IMR-90 (cell line): ENCODE measurements around the gene INPP5A. TPM values are rescaled to one million over a fixed set of nuclear protein-coding genes. Genes with fewer than 3 reads are reported as not detected.

Experiments used
- ATAC-seq: fragments of 200-7000 bp; cut with Tn5 transposase; 2 replicates; pipeline ENCODE4 v1.9.1; 2020; ENCODE audit warnings: low read depth, mild to moderate bottlenecking, moderate library complexity
- BruUV-seq: library from RNA; stranded (reverse); fragments of 400-500 nt; replicated peaks from 2 replicates; lab custom pipeline; 2021; lab: Mats Ljungman, UMichigan
- CTCF ChIA-PET: fragments of 300-600 bp; formaldehyde crosslinking; extraction: SDS; loops from one replicate; lab custom pipeline; 2021; ENCODE audit warnings: antibody characterized with exemption; lab: Yijun Ruan, JAX
- POLR2A ChIA-PET: fragments of 300-600 bp; sonication (Branson Sonifier 250); formaldehyde crosslinking; loops from one replicate; lab custom pipeline; 2022; ENCODE audit warnings: antibody characterized with exemption; ENCODE audit not compliant: unreplicated experiment; lab: Charles Lee
- DNase-seq: peaks from one replicate; pipeline ENCODE4 v3.0.0; 2013
- H2AFZ ChIP-seq: replicated peaks from 2 replicates; pipeline ENCODE3; 2013; ENCODE audit warnings: low read length, mild to moderate bottlenecking; ENCODE audit not compliant: poor library complexity
- H2AK5ac ChIP-seq: 2 replicates; pipeline ENCODE4 v1.6.1; 2013; ENCODE audit warnings: low read depth, low read length, inconsistent platforms
- H2AK9ac ChIP-seq: replicated peaks from 2 replicates; pipeline ENCODE3; 2013; ENCODE audit warnings: mild to moderate bottlenecking, low read depth, low read length, moderate library complexity; ENCODE audit not compliant: poor library complexity
- H2BK120ac ChIP-seq: 2 replicates; pipeline ENCODE4 v1.6.1; 2013; ENCODE audit warnings: low read depth, low read length, inconsistent platforms
- H2BK15ac ChIP-seq: 3 replicates; pipeline ENCODE4 v1.6.1; 2013; ENCODE audit warnings: low read depth, low read length, inconsistent platforms
- H2BK20ac ChIP-seq: 2 replicates; pipeline ENCODE4 v1.6.1; 2013; ENCODE audit warnings: low read depth, mild to moderate bottlenecking, inconsistent platforms, low read length, moderate library complexity
- H2BK5ac ChIP-seq: 2 replicates; pipeline ENCODE4 v1.6.1; 2013; ENCODE audit warnings: mild to moderate bottlenecking, low read depth, low read length, inconsistent platforms; ENCODE audit not compliant: poor library complexity, severe bottlenecking
- H3K14ac ChIP-seq: replicated peaks from 2 replicates; pipeline ENCODE4 v1.6.1; 2013; ENCODE audit warnings: low read depth, low read length, inconsistent platforms
- H3K18ac ChIP-seq: 2 replicates; pipeline ENCODE4 v1.6.1; 2013; ENCODE audit warnings: low read depth, low read length, control low read depth
- H3K23ac ChIP-seq: 2 replicates; pipeline ENCODE4 v1.6.1; 2013; ENCODE audit warnings: low read depth, low read length, inconsistent platforms
- H3K27ac ChIP-seq: 2 replicates; pipeline ENCODE4 v1.5.1; 2013; ENCODE audit warnings: mild to moderate bottlenecking, control low read depth, low read length; ENCODE audit not compliant: insufficient read depth
- H3K27me3 ChIP-seq: 2 replicates; pipeline ENCODE4 v1.6.1; 2013; ENCODE audit warnings: low read length; ENCODE audit not compliant: control insufficient read depth, insufficient read depth
- H3K36me3 ChIP-seq: 2 replicates; pipeline ENCODE4 v1.6.1; 2013; ENCODE audit warnings: low read length, mixed read lengths; ENCODE audit not compliant: control insufficient read depth, insufficient read depth
- H3K4ac ChIP-seq: 2 replicates; pipeline ENCODE4 v1.6.1; 2013; ENCODE audit warnings: low read depth, low read length, inconsistent platforms
- H3K4me1 ChIP-seq: 2 replicates; pipeline ENCODE4 v1.6.1; 2013; ENCODE audit warnings: low read length, mixed read lengths; ENCODE audit not compliant: control insufficient read depth, insufficient read depth
- H3K4me2 ChIP-seq: 2 replicates; pipeline ENCODE4 v1.6.1; 2013; ENCODE audit warnings: low read depth, mild to moderate bottlenecking, control low read depth, low read length, moderate library complexity
- H3K4me3 ChIP-seq: 2 replicates; pipeline ENCODE4 v1.5.1; 2013; ENCODE audit warnings: low read depth, mild to moderate bottlenecking, control low read depth, low read length, moderate library complexity; ENCODE audit not compliant: insufficient read depth
- H3K56ac ChIP-seq: 2 replicates; pipeline ENCODE4 v1.6.1; 2013; ENCODE audit warnings: low read length, inconsistent platforms; ENCODE audit not compliant: insufficient read depth; ENCODE audit errors: extremely low read depth
- H3K79me1 ChIP-seq, 2 experiments: 2 replicates each; pipeline ENCODE4 v1.6.1; 2013; ENCODE audit warnings: low read length in 2 of 2, inconsistent platforms in 1 of 2, low read depth in 1 of 2
- H3K9ac ChIP-seq: 2 replicates; pipeline ENCODE4 v1.6.1; 2013; ENCODE audit warnings: low read depth, low read length, control low read depth
- H3K9me1 ChIP-seq: 2 replicates; pipeline ENCODE4 v1.6.1; 2013; ENCODE audit warnings: low read length, inconsistent platforms; ENCODE audit not compliant: insufficient read depth
- H3K9me3 ChIP-seq: 2 replicates; pipeline ENCODE4 v1.6.1; 2013; ENCODE audit warnings: low read length; ENCODE audit not compliant: control insufficient read depth, insufficient read depth
- H4K20me1 ChIP-seq: 2 replicates; pipeline ENCODE4 v1.6.1; 2013; ENCODE audit warnings: low read length, inconsistent platforms; ENCODE audit not compliant: insufficient read depth
- H4K5ac ChIP-seq: 2 replicates; pipeline ENCODE4 v1.6.1; 2013; ENCODE audit warnings: mild to moderate bottlenecking, low read depth, low read length, control low read depth
- H4K8ac ChIP-seq, 2 experiments: 2 replicates each; pipeline ENCODE4 v1.6.1; 2013; ENCODE audit warnings: low read depth in 2 of 2, low read length in 2 of 2, control low read depth in 1 of 2, inconsistent platforms in 1 of 2
- H4K91ac ChIP-seq: 2 replicates; pipeline ENCODE4 v1.6.1; 2013; ENCODE audit warnings: low read depth, low read length, inconsistent platforms; ENCODE audit not compliant: insufficient read depth
- CEBPB ChIP-seq: IDR thresholded peaks from 2 replicates; pipeline ENCODE4 v1.6.1; 2012; ENCODE audit warnings: low read depth, low read length, improper control_type of control experiment
- CHD1 ChIP-seq: IDR thresholded peaks from 2 replicates; pipeline ENCODE4 v1.6.1; 2012; ENCODE audit warnings: low read depth, low read length, improper control_type of control experiment
- FOS ChIP-seq: fragments of 150-350 bp; IDR thresholded peaks from 2 replicates; pipeline ENCODE4 v1.6.1; 2016; ENCODE audit warnings: low read depth, low read length
- MAFK ChIP-seq: IDR thresholded peaks from 2 replicates; pipeline ENCODE4 v1.6.1; 2012; ENCODE audit warnings: low read depth, low read length, improper control_type of control experiment
- MAZ ChIP-seq: IDR thresholded peaks from 2 replicates; pipeline ENCODE4 v1.6.1; 2012; ENCODE audit warnings: low read depth, mild to moderate bottlenecking, low read length, improper control_type of control experiment, moderate library complexity, borderline replicate concordance
- RFX5 ChIP-seq: IDR thresholded peaks from 2 replicates; pipeline ENCODE4 v1.8.0; 2012; ENCODE audit warnings: low read depth, mild to moderate bottlenecking, low read length, moderate library complexity
- SMC3 ChIP-seq: fragments of 150-350 bp; IDR thresholded peaks from 2 replicates; pipeline ENCODE4 v1.6.1; 2016; ENCODE audit warnings: low read depth, mild to moderate bottlenecking, antibody characterized with exemption, low read length, moderate library complexity
- WGBS, 2 experiments: methylation state at CpG; one replicate each; pipeline versions ENCODE4 v1.1.5 to v1.1.7; 2013; ENCODE audit warnings: missing lambda C conversion rate in 2 of 2; ENCODE audit not compliant: insufficient read length in 1 of 2; ENCODE audit errors: extremely low coverage in 2 of 2; 5-methylcytosine and 5-hydroxymethylcytosine counted together
- dilution Hi-C: fragments of 300-500 bp; cut with HindIII; formaldehyde crosslinking; loops from one replicate; pipeline ENCODE4 v1.14.3; 2018; ENCODE audit warnings: low sequenced_read_pairs; ENCODE audit not compliant: unreplicated experiment
- in situ Hi-C: fragments of 300-500 bp; cut with MboI; formaldehyde crosslinking; loops from 3 replicates; pipeline ENCODE4 v1.14.3; 2019; ENCODE audit warnings: low sequenced_read_pairs, inconsistent platforms, mixed read lengths
- intact Hi-C: fragments of 100-400 bp; cut with micrococcal nuclease; formaldehyde crosslinking; loops from 2 replicates; pipeline ENCODE4 v1.10.0; 2022
- polyA plus RNA-seq, 3 experiments: library from polyadenylated mRNA; depleted of rRNA; stranded (reverse); fragments of >200 nt; gene quantifications; 2 replicates each; pipeline ENCODE4 v1.2.3, GENCODE V29; 2012; ENCODE audit warnings: low replicate concordance in 1 of 3
- total RNA-seq: library from RNA; depleted of rRNA; stranded (reverse); fragments of >200 nt; gene quantifications from 2 replicates; pipeline ENCODE4 v1.2.3, GENCODE V29; 2012
- TF ChIP-seq, protein P1 (sequence below): conservative IDR thresholded peaks from 2 replicates; pipeline ENCODE4 v1.5.1; 2012; ENCODE audit warnings: mild to moderate bottlenecking, low read depth, low read length, improper control_type of control experiment
- TF ChIP-seq, protein P2 (sequence below): fragments of 150-350 bp; IDR thresholded peaks from 2 replicates; pipeline ENCODE4 v1.6.1; 2016; ENCODE audit warnings: low read depth, mild to moderate bottlenecking, low read length, moderate library complexity, borderline replicate concordance

Gene INPP5A
- total and polyA plus RNA-seq, 2 of the 4 experiments (the other 2 are of a cell fraction) = 21.4 to 36.7 TPM

DNA sequence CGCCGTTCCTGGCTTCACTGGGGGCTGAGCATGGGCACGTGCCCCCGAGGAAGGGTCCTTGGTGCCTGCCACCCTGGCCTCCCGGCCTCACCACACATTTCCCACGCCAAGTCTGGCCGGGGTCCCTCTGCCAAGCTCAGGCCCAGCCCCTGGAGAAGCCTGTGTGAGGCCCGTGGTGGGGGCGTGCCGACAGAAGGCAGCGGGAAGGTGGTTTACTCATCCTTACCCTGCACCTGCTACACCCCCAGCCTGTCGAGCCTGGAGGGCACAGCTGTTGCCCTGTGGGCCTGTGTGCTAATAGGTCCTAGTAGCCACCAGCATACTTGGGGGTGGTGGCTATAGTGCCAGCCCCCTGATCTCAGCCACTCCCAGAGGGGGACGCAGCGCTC lies 201.6 kb downstream of the INPP5A start:
- peaks cover 3% of the 10 kb centered on the region; the same call in 1 of the 2 replicates for H3K9me1 ChIP-seq
- ATAC-seq (no peak), DNase-seq (no peak)
- no peak overlapping the region for H3K27ac ChIP-seq
- dilution Hi-C loops (no loop called here), intact Hi-C loops (no loop called here), in situ Hi-C loops (no loop called here)
- POLR2A ChIA-PET = no interaction called here
- no peaks in the 10 kb centered on the region for H3K9me3 ChIP-seq
- no peak overlapping the region for H3K4ac ChIP-seq
- no peaks in the 10 kb centered on the region for H3K36me3 ChIP-seq
- 95% methylated on average over 4 of the region's 14 CpGs; no CpG with 5 or more reads in 1 of the 2 experiments for WGBS, 2 experiments
- no peaks in the 10 kb centered on the region; the same call in 1 of the 2 replicates for H4K20me1 ChIP-seq
- H2AK5ac ChIP-seq = no peak overlapping the region
- H3K56ac ChIP-seq = no peak overlapping the region
- H3K27me3 ChIP-seq = no peaks in the 10 kb centered on the region
- H3K79me1 ChIP-seq = peaks cover 0 to 7% of the 10 kb centered on the region in 2 experiments; a peak in 1 of 4 replicates
- peaks cover 9% of the 10 kb centered on the region for H3K4me1 ChIP-seq
- BruUV-seq = no TSS peak
- no peak overlapping the region for H2AK9ac ChIP-seq
- no peak overlapping the region for H2BK20ac ChIP-seq
- no peak overlapping the region for H3K9ac ChIP-seq
- H3K4me3 ChIP-seq = no peak overlapping the region
- no peak overlapping the region for H2BK120ac ChIP-seq
- H2BK5ac ChIP-seq = no peak overlapping the region
- no peak overlapping the region for H4K5ac ChIP-seq
- no peak overlapping the region for H4K91ac ChIP-seq
- TF ChIP-seq MAFK (no peak), CHD1 (no peak), SMC3 (no peak), MAZ (no peak), CEBPB (no peak), RFX5 (no peak), FOS (no peak)
- TF ChIP-seq, protein P1, sequence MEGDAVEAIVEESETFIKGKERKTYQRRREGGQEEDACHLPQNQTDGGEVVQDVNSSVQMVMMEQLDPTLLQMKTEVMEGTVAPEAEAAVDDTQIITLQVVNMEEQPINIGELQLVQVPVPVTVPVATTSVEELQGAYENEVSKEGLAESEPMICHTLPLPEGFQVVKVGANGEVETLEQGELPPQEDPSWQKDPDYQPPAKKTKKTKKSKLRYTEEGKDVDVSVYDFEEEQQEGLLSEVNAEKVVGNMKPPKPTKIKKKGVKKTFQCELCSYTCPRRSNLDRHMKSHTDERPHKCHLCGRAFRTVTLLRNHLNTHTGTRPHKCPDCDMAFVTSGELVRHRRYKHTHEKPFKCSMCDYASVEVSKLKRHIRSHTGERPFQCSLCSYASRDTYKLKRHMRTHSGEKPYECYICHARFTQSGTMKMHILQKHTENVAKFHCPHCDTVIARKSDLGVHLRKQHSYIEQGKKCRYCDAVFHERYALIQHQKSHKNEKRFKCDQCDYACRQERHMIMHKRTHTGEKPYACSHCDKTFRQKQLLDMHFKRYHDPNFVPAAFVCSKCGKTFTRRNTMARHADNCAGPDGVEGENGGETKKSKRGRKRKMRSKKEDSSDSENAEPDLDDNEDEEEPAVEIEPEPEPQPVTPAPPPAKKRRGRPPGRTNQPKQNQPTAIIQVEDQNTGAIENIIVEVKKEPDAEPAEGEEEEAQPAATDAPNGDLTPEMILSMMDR = no peak
- TF ChIP-seq, protein P2, sequence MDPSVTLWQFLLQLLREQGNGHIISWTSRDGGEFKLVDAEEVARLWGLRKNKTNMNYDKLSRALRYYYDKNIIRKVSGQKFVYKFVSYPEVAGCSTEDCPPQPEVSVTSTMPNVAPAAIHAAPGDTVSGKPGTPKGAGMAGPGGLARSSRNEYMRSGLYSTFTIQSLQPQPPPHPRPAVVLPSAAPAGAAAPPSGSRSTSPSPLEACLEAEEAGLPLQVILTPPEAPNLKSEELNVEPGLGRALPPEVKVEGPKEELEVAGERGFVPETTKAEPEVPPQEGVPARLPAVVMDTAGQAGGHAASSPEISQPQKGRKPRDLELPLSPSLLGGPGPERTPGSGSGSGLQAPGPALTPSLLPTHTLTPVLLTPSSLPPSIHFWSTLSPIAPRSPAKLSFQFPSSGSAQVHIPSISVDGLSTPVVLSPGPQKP = no peak
- no peak overlapping the region for H3K23ac ChIP-seq
- no peak overlapping the region for H2BK15ac ChIP-seq
- CTCF ChIA-PET = no interaction called here
- no peak overlapping the region for H3K14ac ChIP-seq
- H3K18ac ChIP-seq = no peak overlapping the region
- H3K4me2 ChIP-seq = no peak overlapping the region
- no peak overlapping the region for H2AFZ ChIP-seq
- H4K8ac ChIP-seq = no peak overlapping the region
